ENCODE results near the gene TMEM225. TPM values are rescaled to one million over a fixed set of nuclear protein-coding genes. Genes with fewer than 3 reads are reported as not detected.
"Not testable (repeated sequence)": the region's sequence is repeated elsewhere in the genome, so short reads cannot be mapped to it uniquely, and the experiment has no call there.

TMEM225 gene
- total RNA-seq, 4 donors from 2014 or later = not detected

DNA sequence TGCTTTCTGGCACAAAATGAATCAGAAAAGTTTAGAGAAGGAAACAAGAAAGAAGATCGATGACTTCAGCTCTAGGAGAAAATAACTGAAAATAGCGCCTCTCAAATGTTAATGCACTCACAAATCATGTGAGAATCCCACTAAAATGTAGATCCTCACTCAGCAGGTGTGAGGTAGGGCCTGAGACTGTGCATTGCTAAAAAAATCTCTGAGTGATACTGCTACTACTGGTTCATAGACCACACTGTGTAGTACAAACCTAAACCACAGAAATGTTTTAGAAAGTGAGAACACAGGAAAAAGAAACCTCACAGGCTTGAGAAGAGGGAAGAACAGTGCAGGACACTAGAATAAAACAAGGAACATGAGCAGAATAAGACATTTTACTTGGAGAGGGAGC is 18.5 kb upstream of the TMEM225 start:
- WGBS, 2 donors = 80 to 85% methylated on average over 2 of the region's 2 CpGs
- H3K4me1 ChIP-seq = no peaks in the 10 kb centered on the region
- H3K36me3 ChIP-seq = no peaks in the 10 kb centered on the region
- H3K9me3 ChIP-seq = no peaks in the 10 kb centered on the region
- H3K27ac ChIP-seq = no peak overlapping the region
- DNase-seq (ENCODE audit: low spot score in 2 of 2) = no peak
- no peak for TF ChIP-seq EP300 (IDR thresholded peaks at IDR 0.05)
- TF ChIP-seq, protein P1, sequence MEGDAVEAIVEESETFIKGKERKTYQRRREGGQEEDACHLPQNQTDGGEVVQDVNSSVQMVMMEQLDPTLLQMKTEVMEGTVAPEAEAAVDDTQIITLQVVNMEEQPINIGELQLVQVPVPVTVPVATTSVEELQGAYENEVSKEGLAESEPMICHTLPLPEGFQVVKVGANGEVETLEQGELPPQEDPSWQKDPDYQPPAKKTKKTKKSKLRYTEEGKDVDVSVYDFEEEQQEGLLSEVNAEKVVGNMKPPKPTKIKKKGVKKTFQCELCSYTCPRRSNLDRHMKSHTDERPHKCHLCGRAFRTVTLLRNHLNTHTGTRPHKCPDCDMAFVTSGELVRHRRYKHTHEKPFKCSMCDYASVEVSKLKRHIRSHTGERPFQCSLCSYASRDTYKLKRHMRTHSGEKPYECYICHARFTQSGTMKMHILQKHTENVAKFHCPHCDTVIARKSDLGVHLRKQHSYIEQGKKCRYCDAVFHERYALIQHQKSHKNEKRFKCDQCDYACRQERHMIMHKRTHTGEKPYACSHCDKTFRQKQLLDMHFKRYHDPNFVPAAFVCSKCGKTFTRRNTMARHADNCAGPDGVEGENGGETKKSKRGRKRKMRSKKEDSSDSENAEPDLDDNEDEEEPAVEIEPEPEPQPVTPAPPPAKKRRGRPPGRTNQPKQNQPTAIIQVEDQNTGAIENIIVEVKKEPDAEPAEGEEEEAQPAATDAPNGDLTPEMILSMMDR (IDR thresholded peaks at IDR 0.05) = no peak
- no peak for TF ChIP-seq POLR2A (IDR thresholded peaks at IDR 0.05)
- H3K4me3 ChIP-seq = no peak overlapping the region
- no peaks in the 10 kb centered on the region for H3K27me3 ChIP-seq

DNA sequence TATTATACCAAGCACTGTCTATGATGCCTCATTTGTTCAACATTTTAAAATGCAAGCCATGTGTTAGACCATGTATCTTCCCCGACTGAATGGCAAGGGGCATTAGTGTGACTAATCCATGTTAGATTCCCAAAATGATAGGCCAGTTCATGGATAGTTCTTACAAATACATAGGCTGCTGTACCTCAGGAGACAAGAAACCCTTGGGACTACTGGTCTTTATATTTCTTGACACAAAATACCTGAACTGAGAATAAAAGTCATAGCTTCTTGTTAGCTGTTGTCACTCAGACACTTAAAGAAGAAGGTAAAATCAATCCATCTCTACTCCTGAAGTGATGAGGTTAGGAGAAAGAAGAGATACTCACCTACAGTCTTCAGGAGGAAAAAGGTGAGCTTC is 16.4 kb upstream of the TMEM225 start, which contains the start of gene OR8D4:
TSS of gene OR8D4 (plus strand) at position 301 of the 400 bp plus-strand sequence. CDS start 4,265 bp downstream, outside the sequence.
- Histone ChIP-seq H3K4me1 (no peaks in the 10 kb centered on the region), H3K27ac (no peak within 1 kb of the TSS), H3K27me3 (no peaks in the 10 kb centered on the region), H3K36me3 (no peaks in the 10 kb centered on the region), H3K9me3 (no peaks in the 10 kb centered on the region), H3K4me3 (no peak within 1 kb of the TSS)
- TF ChIP-seq POLR2A (IDR thresholded peaks at IDR 0.05) (no peak), EP300 (IDR thresholded peaks at IDR 0.05) (no peak)
- TF ChIP-seq, protein P1 (IDR thresholded peaks at IDR 0.05) = no peak
- no peak for DNase-seq (ENCODE audit: low spot score in 2 of 2)
- 92 to 95% methylated on average over 1 of the region's 1 CpG for WGBS, 2 donors

DNA sequence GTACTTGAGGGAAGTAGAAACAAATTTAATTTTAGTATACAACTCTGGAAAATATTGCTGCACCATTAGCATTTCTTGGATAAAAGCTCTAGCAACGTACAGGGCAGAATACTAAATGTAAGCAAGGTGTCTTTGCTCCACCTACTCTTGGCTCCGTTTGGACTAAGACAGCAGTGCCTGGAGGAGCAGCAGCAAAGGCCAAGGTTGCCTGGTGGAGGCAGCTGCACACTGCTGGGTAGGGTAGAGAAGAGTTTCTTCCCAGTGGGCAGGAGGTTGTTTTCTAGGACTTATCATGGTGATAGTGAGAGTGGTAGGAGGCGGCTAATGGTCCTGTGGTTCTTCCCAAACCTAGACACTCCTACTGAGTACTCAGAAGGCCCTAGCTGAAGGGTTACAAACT is 14.3 kb upstream of the TMEM225 start:
- TF ChIP-seq, protein P1 (IDR thresholded peaks at IDR 0.05) = no peak
- no peak for TF ChIP-seq POLR2A (IDR thresholded peaks at IDR 0.05)
- TF ChIP-seq EP300 (IDR thresholded peaks at IDR 0.05) = no peak
- Histone ChIP-seq H3K4me1 (no peaks in the 10 kb centered on the region), H3K4me3 (no peak overlapping the region), H3K27ac (no peak overlapping the region), H3K9me3 (no peaks in the 10 kb centered on the region), H3K36me3 (no peaks in the 10 kb centered on the region), H3K27me3 (no peaks in the 10 kb centered on the region)
- no peak for DNase-seq (ENCODE audit: low spot score in 2 of 2)
- WGBS, 2 donors = 69 to 76% methylated on average over 3 of the region's 3 CpGs

DNA sequence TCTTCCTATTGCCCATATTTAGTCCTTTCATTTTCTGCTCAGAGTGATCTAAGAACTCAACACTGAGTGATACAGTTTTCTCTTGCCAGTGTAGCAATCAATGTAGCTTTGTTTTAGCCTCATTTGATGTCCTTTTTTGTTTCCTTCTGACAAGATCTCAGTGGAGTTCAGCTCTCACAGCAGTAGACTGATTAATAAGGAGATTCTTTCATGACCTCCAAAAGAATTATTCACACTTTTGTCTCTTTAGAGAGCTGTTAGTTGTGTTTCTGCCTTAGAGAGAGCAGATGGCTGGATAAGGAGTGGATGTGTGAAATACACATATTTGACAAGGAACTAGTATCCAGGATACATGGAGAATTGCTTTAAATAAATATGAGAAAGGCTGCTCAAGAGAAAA is 6.6 kb upstream of the TMEM225 start:
- DNase-seq (ENCODE audit: low spot score in 2 of 2) = no peak
- Histone ChIP-seq H3K4me3 (no peak overlapping the region), H3K4me1 (no peaks in the 10 kb centered on the region), H3K27me3 (no peaks in the 10 kb centered on the region), H3K27ac (no peak overlapping the region), H3K36me3 (no peaks in the 10 kb centered on the region), H3K9me3 (no peaks in the 10 kb centered on the region)
- no peak for TF ChIP-seq EP300 (IDR thresholded peaks at IDR 0.05)
- TF ChIP-seq POLR2A (IDR thresholded peaks at IDR 0.05) = no peak
- TF ChIP-seq, protein P1 (IDR thresholded peaks at IDR 0.05) = no peak

DNA sequence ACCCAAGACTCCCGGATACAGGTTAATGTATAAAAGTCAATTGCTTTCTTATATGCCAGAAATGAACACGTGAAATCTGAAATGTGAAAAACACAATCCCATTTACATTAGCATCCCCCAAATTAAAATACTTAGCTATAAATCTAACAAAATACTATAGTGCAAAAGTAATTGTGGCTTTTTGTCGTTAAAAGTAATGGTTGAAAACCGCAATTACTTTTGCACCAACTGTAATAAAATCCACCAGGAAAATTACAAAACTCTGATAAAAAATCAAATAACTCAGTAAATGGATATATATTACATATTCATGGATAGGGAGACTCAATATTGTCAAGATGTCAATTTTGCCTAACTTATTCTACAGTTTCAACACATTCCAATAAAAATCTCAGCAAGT is 4.6 kb downstream of the TMEM225 start:
- no peak overlapping the region for H3K27ac ChIP-seq
- no peaks in the 10 kb centered on the region for H3K4me1 ChIP-seq
- 92% methylated on average over 4 of the region's 4 CpGs for WGBS, 2 donors
- no peak overlapping the region for H3K4me3 ChIP-seq
- DNase-seq (ENCODE audit: low spot score in 2 of 2) = no peak
- no peaks in the 10 kb centered on the region for H3K27me3 ChIP-seq
- TF ChIP-seq, protein P1 (IDR thresholded peaks at IDR 0.05) = no peak
- TF ChIP-seq EP300 (IDR thresholded peaks at IDR 0.05) = no peak
- no peak for TF ChIP-seq POLR2A (IDR thresholded peaks at IDR 0.05)
- no peaks in the 10 kb centered on the region for H3K36me3 ChIP-seq
- H3K9me3 ChIP-seq = peaks cover 0 to 7% (median 0%) of the 10 kb centered on the region in 4 donors

DNA sequence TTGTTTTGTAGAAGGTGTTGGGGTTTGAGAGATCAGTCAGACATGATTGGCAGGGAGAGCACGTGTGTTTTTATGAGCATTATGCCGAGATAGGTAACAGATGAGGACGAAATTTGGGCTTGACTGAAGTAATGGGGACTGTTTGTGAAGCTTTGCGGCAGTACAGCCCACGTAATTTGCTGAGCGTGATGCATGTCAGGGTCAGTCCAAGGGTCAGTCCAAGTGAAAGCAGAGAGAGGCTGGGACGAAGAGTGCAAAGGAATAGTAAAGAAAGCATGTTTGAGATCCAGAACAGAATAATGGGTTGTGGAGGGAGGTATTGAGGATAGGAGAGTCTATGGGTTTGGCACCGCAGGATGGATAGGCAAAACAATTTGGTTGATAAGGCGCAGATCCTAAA is 17.7 kb downstream of the TMEM225 start:
- H3K27me3 ChIP-seq; H3K9me3 ChIP-seq; DNase-seq (ENCODE audit: low spot score in 2 of 2); H3K4me1 ChIP-seq; H3K27ac ChIP-seq; H3K4me3 ChIP-seq; H3K36me3 ChIP-seq: not testable (repeated sequence)
- WGBS, 2 donors = 53 to 56% methylated on average over 9 of the region's 9 CpGs

DNA sequence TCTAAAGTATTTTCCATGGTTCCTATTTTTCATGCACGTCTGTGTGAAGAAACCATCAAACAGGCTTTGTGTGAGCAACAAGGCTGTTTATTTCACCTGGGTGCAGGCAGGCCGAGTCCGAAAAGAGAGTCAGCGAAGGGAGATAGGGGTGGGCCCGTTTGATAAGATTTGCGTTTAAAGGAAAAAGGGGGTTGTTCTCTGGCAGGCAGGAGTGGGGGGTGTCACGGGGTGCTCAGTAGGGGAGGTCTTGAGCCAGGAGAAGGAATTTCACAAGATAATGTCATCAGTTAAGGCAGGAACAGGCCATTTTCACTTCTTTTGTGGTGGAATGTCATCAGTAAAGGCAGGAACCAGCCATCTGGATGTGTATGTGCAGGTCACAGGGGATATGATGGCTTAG is 20.2 kb downstream of the TMEM225 start:
- not testable (repeated sequence) for H3K36me3 ChIP-seq; H3K4me1 ChIP-seq; DNase-seq (ENCODE audit: low spot score in 2 of 2); H3K27me3 ChIP-seq; H3K4me3 ChIP-seq; H3K9me3 ChIP-seq; H3K27ac ChIP-seq
- 42 to 44% methylated on average over 7 of the region's 7 CpGs for WGBS, 2 donors
